HEK293T (cell line): Measurements from ENCODE around the gene CST3.

ENCODE experiments used
- BHLHE40 ChIP-seq: fragments of 450-650 bp; IDR thresholded peaks from 2 replicates; pipeline ENCODE4 v1.6.1; 2016; ENCODE audit warnings: mild to moderate bottlenecking, moderate library complexity, borderline replicate concordance
- CTBP1 ChIP-seq: fragments of 450-650 bp; IDR thresholded peaks from 2 replicates; pipeline ENCODE4 v1.6.1; 2016; ENCODE audit warnings: borderline replicate concordance
- FOXA1 ChIP-seq: fragments of 450-650 bp; IDR thresholded peaks from 2 replicates; pipeline ENCODE4 v1.6.1; 2016; ENCODE audit warnings: mild to moderate bottlenecking
- FOXM1 ChIP-seq: fragments of 450-650 bp; IDR thresholded peaks from 2 replicates; pipeline ENCODE4 v1.6.1; 2017; ENCODE audit warnings: mild to moderate bottlenecking, borderline replicate concordance
- HDGF ChIP-seq: fragments of 450-650 bp; IDR thresholded peaks from 2 replicates; pipeline ENCODE4 v1.6.1; 2017; ENCODE audit warnings: antibody characterized with exemption, borderline replicate concordance
- NFRKB ChIP-seq: fragments of 450-650 bp; IDR thresholded peaks from 2 replicates; pipeline ENCODE4 v1.6.1; 2016; ENCODE audit warnings: mild to moderate bottlenecking, moderate library complexity
- SP1 ChIP-seq: fragments of 450-650 bp; IDR thresholded peaks from 2 replicates; pipeline ENCODE4 v1.6.1; 2017
- SUZ12 ChIP-seq: fragments of 450-650 bp; IDR thresholded peaks from 2 replicates; pipeline ENCODE4 v1.6.1; 2016; ENCODE audit warnings: mild to moderate bottlenecking
- ZNF384 ChIP-seq: fragments of 450-650 bp; IDR thresholded peaks from 2 replicates; pipeline ENCODE4 v1.6.1; 2016

- TF ChIP-seq FOXM1 (no peak), SP1 (no peak), SUZ12 (no peak), NFRKB (no peak), CTBP1 (no peak), HDGF (no peak), FOXA1 (no peak), ZNF384 (no peak), BHLHE40 (no peak)
These were observed 7.3 kb downstream of the CST3 start for GRCh38 chr20:23630392-23630849.
